Ramos (cell line): Measurements from ENCODE around the gene PEAK1.

ENCODE experiments used
- in situ Hi-C: fragments of 300-500 bp; cut with MboI; formaldehyde crosslinking; loops from one replicate; pipeline ENCODE4 v1.14.3; 2022; ENCODE audit warnings: low sequenced_read_pairs; ENCODE audit not compliant: unreplicated experiment

The PEAK1 gene, protein sequence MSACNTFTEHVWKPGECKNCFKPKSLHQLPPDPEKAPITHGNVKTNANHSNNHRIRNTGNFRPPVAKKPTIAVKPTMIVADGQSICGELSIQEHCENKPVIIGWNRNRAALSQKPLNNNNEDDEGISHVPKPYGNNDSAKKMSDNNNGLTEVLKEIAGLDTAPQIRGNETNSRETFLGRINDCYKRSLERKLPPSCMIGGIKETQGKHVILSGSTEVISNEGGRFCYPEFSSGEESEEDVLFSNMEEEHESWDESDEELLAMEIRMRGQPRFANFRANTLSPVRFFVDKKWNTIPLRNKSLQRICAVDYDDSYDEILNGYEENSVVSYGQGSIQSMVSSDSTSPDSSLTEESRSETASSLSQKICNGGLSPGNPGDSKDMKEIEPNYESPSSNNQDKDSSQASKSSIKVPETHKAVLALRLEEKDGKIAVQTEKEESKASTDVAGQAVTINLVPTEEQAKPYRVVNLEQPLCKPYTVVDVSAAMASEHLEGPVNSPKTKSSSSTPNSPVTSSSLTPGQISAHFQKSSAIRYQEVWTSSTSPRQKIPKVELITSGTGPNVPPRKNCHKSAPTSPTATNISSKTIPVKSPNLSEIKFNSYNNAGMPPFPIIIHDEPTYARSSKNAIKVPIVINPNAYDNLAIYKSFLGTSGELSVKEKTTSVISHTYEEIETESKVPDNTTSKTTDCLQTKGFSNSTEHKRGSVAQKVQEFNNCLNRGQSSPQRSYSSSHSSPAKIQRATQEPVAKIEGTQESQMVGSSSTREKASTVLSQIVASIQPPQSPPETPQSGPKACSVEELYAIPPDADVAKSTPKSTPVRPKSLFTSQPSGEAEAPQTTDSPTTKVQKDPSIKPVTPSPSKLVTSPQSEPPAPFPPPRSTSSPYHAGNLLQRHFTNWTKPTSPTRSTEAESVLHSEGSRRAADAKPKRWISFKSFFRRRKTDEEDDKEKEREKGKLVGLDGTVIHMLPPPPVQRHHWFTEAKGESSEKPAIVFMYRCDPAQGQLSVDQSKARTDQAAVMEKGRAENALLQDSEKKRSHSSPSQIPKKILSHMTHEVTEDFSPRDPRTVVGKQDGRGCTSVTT (N-terminal part only)

DNA sequence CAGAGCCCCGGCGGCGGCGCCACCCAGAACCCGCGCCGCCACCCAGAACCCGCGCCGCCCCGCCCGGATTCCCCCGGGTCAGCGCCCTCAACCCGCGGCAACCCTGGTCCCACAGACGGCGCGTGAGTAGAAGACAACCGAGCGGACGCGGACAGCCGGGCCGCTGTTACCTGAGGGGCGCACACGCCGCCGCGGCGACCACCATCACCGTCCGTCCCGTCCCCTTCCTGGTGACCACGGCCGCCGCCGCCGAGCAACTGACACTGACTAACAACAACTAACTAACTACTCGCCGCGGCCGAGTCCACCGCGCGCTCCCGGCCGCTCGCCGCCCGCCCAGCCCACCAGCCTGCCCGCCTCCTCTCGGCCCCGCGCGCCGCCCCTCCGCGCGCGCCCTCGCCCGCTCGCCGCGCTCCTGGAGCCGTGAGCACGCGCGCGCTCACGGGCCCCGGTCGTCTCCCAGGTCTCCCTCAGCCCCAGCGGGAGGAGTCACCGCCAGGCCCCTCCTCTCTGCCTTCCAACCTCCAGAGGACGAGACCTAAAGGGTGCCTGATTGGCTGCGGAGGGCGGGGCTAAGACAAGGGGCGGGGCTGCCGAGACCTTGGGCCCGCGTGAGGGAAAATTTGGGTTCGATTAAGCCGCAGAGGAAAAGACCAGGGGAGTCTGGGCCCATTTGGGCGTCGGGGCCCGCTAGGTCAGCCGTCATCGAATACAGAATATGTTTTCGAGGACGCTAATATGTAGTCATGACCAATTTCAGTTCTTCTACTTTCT, at the start of gene PEAK1:
TSS of gene PEAK1 (minus strand) at position 269 of the 774 bp plus-strand sequence. CDS start 238,178 bp downstream, outside the sequence.
- in situ Hi-C loops: no loop called here

DNA sequence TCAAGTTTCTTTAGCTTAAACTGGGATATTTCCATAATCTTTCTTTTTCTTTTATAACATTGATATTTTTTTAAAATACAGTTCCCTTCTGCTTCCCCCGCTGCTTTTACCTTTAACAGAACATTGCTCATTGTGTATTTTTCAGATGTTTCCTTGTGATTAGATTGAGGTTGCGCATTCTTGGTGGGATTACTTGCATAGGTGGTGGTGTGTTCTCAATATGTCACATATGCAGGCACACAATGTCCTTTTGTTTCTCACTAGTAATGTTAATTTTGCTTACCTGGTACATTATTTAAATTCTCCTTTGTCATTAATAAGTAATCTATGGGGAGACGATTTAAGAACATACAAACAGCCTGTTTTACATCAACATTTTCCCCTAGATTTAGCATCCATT, 49.0 kb upstream of the PEAK1 start:
- in situ Hi-C loops: no loop called here

DNA sequence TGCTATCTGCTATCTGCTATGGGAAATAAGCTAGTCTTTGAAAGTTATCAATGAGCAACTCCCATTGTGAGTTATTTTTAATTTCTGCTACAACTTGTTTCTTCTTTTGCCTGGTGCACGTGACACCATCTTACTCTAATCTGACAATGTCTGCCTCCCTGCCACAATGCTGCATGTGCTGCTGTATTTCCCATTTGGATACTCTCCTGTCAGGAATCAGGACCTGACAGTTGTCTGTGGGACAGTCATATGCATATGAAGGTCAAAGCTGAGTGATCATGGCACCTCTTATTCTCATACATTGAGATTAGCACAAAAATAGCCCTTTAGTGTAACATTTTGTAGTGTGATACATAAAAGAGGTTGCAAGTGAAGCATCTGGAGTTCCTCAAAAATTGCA, 46.6 kb upstream of the PEAK1 start:
- in situ Hi-C loops: no loop called here

DNA sequence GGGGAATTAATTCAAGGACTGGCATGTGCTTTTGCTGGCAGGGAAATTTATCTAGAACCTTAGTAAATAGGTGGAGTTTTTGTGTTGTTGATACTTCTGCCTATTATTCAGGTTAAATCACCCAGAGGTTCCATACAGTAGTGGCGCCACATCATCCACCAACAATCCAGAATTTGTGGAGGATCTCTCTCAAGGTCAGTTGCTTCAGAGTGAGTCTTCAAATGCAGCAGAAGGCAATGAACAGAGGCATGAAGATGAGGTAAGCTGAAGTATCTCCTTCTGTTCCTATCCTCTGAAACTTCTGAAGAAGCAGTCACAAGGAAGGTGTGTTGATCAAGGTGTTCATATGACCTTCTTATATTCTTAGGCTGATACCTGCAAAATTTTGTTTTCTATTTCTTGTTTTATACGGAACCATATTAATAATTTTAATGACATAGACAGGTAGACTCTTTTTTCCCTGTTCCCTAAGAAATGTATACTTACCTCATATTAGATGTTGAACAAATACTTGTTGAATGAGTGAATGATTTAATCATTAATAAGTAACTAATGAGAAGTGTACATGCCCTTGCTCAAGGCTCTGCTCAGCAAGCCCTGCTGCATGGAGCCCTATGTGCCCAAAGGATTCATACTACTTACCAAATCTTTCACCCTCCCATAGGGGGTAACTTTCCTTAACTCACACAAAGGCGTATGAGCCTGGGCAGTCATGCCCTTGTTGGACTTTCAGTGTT, 44.4 kb upstream of the PEAK1 start:
- in situ Hi-C loops: no loop called here

DNA sequence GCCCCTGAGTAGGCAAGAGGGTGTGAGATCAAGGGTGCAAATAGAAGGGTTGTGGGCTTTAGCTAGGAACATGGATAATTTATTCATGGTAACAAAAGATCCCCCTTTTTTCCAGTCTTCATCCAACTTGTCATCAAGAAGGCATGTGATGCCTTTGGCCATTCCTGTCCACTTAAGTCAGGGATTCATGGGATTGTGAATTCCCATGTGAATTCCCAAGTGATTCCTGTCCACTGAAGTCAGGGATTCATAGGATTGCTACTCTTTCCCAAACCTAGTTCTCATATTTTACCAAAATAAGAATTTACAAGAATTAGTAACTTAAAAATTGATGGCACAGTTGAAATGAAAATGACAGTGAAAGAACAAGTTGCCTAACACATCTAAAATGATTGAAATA, 41.6 kb upstream of the PEAK1 start:
- in situ Hi-C loops: no loop called here

DNA sequence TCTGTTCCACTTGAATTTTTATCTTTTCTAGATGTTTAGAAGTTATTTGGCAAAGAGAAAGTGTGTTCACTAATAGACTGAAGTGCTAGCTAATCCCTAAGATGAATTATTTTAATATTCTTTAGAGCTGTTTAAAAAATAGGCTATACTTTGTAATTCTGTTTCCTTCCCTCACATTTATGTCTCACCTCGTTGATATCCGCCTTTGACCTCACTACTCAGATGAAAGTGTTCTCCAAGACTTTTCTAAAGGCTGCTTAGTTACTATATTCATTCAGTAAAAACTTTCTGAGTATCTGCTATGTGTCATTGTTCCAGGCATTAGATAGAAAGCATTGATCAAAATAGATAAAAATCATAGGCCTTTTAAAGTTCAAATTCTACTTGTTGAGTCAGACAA, 39.1 kb upstream of the PEAK1 start:
- in situ Hi-C loops: no loop called here

DNA sequence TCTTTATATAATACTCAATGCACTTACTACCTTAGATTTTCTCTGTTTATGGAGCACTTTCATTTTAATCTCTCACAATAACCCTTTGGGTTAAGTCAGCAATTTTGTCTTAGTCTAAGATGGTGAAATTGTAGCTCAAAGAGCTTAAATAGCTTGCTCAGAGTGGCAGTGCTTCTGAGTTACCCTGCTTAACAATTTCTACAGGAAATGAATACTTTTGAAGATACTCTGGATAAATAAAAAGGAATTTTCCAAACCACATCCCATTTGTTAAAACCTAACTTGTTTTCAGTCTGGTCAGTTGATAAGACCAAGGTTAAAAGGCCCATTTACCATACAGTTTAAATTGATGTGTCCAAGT, 38.0 kb upstream of the PEAK1 start:
- in situ Hi-C loops: no loop called here

DNA sequence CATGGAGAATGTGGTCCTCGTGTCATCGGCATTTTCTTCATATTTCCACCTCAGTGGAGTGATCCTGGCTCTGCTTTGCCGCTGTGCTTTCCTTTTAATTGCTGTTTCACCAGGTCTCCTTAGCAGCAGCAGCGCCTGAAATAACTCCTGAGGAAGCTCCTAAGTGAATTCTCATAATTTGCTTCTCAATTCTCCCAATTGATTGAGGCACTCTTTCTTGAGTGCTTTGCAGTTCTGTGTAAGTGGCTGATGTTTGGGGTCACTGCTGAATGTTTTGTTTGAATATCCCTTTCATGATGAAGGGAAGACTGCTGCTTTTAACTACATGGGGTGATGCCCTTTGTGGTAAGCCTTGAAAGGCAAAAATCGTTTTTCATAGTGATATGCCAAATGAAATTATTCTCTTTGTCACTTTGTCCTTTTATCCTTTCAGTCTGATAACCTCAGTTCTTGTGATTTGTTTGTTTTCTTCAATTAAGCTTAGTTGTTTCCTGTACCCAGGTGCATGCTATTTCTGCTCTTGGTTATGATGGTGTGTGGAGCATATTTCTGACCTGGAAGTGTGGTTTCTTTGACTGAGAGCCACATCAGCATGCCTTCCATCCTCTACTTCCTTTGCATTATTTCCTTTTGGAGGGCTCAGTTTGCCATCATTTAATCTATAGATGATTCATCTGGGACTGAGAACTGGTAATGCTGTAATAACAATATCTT, 37.4 kb upstream of the PEAK1 start:
- in situ Hi-C loops: no loop called here

DNA sequence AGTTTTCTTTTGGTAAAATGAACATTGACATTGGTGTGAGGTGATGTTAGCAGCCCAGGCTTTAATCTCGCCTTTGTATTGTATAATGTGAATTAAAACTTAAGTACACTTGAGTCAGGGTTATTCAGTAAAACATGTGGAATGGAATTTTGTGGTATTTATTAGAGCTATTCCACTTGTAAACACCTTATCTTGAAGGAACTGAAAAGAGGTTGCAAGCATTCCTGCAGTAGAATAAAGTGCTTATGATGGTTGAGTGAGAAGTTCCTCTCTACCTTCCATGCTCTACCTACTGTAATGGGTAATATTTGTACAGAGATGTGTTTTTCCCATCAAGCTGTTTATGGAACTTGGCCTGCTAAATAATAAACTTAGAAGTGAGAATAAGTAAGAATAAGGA, 36.8 kb upstream of the PEAK1 start:
- in situ Hi-C loops: no loop called here

DNA sequence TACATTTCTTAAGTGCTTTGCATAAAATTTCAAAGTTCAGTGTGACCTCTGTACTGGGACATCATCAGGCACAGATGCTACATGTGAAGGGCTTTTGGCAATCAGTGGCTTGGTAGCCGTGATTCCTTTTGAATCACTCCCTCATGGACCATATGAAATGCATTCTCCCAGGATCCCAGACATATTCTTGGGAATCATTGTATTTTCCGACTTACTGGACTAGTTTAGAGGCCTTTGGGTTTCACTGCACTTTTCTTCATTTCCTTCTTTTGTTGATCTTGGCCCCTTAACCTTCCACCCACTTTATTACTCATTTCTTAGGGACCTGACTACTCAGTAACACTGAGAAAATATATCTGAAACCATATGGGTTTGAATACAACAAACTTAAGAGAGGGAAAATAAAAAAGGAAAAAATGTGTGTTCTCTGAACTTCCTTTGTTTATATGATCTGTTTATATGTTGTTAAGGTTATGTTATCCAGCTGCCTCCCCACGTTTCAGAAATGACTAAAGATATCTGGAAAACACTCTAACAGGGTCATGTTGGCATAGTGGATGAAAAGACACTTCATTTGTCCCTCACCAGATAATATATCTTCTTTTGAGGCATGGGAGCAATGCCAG, 35.9 kb upstream of the PEAK1 start:
- in situ Hi-C loops: no loop called here

DNA sequence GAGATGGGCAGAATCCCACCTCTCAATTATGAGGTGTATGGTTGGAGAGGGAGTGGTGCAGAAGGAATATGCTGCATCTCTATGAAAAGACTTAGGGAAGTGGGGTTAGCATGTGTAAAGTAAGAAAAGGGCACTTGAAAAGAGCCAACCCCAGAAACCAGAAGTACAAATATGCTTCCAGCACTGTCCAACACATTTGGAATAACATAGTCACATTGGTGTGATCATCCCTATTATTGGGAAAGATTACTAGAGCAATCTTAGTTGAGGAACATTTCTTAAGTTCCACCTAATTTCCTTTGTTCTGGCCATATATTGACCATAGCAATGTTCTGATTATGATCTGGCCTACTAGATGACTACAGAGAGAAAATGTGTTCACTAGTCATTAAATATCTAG, 35.0 kb upstream of the PEAK1 start:
- in situ Hi-C loops: no loop called here

DNA sequence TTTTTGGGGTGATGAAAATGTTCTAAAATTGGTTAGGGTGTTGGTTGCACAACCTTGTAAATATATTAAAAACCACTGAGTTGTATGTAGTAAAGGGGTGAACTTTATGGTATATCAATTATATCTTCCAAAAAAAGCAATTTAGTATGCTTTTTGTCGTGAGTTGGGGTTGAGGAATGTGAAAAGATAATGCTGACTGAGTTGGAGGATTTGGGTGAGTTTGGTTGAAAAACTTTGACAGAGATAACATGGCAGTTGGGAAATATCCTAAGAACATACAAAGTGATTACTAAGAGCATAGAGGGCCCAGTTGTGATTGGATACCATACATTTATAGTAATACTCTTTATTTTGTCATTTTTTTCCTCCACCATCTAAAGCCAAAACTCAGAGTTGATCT, 34.4 kb upstream of the PEAK1 start:
- in situ Hi-C loops: no loop called here

DNA sequence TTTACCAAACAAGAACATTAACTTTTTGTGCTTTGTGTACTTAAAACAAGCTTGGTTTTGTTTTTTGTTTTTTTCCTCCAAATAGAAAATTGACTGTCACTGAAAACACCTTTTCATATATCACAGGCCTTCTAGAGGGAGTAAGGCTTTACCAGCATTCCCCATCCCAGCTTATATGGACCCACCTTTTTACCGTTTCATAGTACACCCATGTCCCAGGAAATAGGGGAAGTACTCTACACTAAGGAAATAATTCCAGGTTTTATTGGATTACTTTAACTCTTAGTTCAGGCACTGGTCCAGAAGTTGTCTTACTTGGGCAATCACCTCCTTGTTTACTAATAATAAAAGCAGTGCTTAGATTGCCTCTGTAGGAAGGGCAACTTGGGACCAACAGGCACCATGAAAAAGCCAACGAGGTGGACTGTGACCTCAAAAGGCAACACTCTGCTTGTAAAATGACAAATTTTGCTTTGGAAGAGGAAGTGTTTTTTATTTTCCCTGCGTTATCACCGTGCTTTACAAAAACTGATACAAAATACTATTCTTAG, 27.0 kb upstream of the PEAK1 start:
- in situ Hi-C loops: no loop called here

DNA sequence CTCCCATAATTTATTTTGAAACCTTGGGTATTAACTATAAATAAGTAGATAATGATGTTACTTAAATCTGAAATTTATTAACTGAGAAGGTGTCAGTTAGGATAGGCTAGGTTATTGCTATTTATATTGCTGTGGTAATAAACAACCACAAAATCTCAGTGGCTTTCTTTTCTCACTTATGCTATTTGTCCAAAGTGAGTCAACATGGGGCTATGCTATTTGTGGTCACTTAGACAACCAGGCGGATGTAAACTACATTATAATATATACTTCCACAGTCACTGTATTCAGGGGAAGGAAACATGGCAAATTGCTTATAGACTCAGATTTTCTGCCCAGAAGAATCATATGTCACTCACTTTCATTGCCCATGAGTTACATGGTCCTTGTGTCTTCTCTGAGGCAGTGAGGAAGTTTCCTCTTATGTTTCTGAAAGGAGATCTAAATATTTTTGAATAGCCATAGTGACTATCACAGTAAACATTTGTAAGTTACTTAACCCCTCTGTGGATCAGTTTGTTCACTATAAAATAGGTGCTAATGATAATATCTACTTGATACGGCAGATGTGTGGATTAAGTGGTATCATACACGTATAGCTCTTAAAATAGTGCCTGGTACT, 20.6 kb upstream of the PEAK1 start:
- in situ Hi-C loops: no loop called here

DNA sequence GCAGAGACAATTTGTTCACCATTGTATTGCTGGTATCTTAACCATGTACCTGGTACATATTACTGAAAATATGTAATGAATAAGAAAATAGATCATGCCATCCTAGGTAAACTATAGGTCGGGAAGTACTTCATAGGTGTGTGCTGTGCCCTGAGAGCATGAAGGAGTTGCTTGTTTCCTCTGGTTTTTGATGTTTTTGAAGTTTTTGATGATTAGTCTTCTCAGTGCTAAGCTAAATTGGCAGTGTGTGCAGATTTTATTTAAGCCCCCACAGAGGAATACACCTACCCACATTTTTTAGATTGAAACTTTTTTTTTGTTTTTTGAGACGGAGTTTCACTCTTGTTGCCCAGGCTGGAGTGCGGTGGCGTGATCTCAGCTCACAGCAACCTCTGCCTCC, 17.4 kb upstream of the PEAK1 start:
- in situ Hi-C loops: no loop called here

DNA sequence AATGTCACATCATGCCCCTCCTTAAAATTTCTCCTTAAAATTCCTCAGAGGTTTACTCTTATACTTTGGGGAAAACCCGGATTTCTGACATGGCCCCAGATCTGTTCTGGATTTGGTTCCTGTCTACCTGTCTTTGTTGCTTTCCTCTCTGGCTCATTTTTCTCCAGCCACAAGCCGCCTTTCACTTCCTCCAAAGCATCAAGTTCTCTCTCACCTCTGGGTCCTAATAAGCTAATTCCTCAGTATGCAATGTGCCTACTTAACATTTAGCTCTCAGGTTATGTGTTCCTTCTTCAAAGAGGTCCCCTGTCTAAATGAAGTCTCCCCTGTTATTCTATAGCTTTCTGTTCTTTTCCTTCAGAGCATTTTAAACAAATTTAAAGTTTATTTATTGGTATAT, 16.9 kb upstream of the PEAK1 start:
- in situ Hi-C loops: no loop called here

DNA sequence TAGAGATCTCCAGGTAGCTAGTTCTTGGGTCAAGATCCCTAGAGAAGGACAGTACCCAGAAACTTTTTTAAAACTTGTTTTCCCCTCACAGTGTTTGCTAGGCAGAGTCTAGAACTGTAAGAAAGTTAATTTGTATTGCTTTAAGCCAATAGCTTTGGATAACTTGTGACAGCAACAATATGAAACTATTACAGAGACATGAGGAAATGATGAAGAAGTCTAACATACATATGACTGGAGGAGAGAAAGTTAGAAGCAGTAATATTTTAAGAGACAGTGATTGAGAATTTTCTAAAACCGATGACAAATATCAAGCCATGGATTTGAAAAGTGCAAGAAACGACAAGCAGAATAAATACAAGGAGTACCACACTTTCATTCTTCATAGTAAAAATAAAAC, 10.7 kb upstream of the PEAK1 start:
- in situ Hi-C loops: no loop called here

DNA sequence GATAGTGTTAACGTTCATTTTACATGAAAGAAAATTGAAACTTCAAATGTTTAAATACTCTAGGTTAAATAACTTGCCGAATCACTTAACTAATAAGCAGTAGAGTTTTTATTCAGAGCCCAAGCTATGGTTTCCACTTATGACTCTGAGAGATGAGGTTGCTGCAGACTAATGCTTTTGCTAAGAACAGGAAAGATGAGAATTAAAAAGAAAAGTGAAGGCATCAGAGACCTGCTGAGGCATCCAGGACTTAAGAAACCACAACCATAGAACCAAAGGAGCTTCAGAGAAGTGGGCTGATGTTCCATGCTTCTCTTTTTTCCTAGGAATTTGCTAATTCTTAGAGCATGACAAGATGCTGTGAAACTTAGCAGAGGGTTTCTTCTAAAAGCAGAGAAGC, 10.3 kb upstream of the PEAK1 start:
- in situ Hi-C loops: no loop called here
